SK-N-SH (cell line): ENCODE results near the gene RALY. TPM values are rescaled to one million over a fixed set of nuclear protein-coding genes. Genes with fewer than 3 reads are reported as not detected.
A peak's percentile ranks its signal among the peaks of the same experiment; 100 is the strongest.

ENCODE experiments used
- CTCF ChIA-PET: fragments of 300-600, 350-600 bp; formaldehyde crosslinking; extraction: SDS; loops from one replicate; lab custom pipeline; 2021; lab: Yijun Ruan, JAX
- POLR2A ChIA-PET: fragments of 350-600 bp; sonication (Branson Sonifier 250); formaldehyde crosslinking; extraction: SDS; loops from one replicate; lab custom pipeline; 2020; ENCODE audit warnings: antibody characterized with exemption, inconsistent platforms; lab: Yijun Ruan, JAX
- DNase-seq: peaks from one replicate; pipeline ENCODE4 v3.0.0; 2012
- H2AFZ ChIP-seq: fragments of 200-600 bp; sonication (generic); 2 replicates; pipeline ENCODE4 v1.8.1; 2016; ENCODE audit warnings: antibody characterized with exemption, mild to moderate bottlenecking, low read depth
- H3F3A ChIP-seq: fragments of 200-600 bp; sonication (generic); replicated peaks from 2 replicates; pipeline ENCODE3; 2016; ENCODE audit warnings: antibody characterized with exemption, mild to moderate bottlenecking; ENCODE audit not compliant: insufficient read depth
- H3K27ac ChIP-seq, 2 experiments: fragments of 200-500 bp in 1 of 2; fragments of 200-600 bp in 1 of 2; sonication (Bioruptor generic) in 1 of 2; sonication (generic), shearing (Covaris generic) in 1 of 2; 2 replicates each; pipeline versions ENCODE4 v1.5.1 to v1.6.1; 2014 to 2016; ENCODE audit warnings: low read depth in 2 of 2, inconsistent platforms in 1 of 2, low read length in 1 of 2, mild to moderate bottlenecking in 1 of 2, mixed read lengths in 1 of 2
- H3K27me3 ChIP-seq: fragments of 200-600 bp; sonication (generic), shearing (Covaris generic); 2 replicates; pipeline ENCODE4 v1.6.1; 2016; ENCODE audit warnings: mixed run types; ENCODE audit not compliant: insufficient read depth
- H3K36me3 ChIP-seq, 2 experiments: fragments of 200-500 bp in 1 of 2; fragments of 200-600 bp in 1 of 2; sonication (Bioruptor generic) in 1 of 2; sonication (generic) in 1 of 2; replicated peaks in 1 of 2; 2 replicates each; pipeline versions ENCODE3 to v1.5.1; 2014 to 2016; ENCODE audit warnings: low read length in 1 of 2, mild to moderate bottlenecking in 1 of 2; ENCODE audit not compliant: insufficient read depth in 2 of 2, control insufficient read depth in 1 of 2
- H3K4me1 ChIP-seq, 2 experiments: fragments of 200-500 bp in 1 of 2; fragments of 200-600 bp in 1 of 2; sonication (Bioruptor generic) in 1 of 2; sonication (generic), shearing (Covaris generic) in 1 of 2; 2 replicates each; pipeline versions ENCODE4 v1.5.1 to v1.6.1; 2014 to 2016; ENCODE audit warnings: low read depth in 1 of 2, low read length in 1 of 2, mixed run types in 1 of 2; ENCODE audit not compliant: insufficient read depth in 2 of 2, control insufficient read depth in 1 of 2
- H3K4me2 ChIP-seq: fragments of 200-600 bp; sonication (generic), shearing (Covaris generic); 2 replicates; pipeline ENCODE4 v1.6.1; 2017; ENCODE audit warnings: mixed run types
- H3K4me3 ChIP-seq, 2 experiments: fragments of 200-500 bp in 1 of 2; fragments of 200-600 bp in 1 of 2; sonication (Bioruptor generic) in 1 of 2; sonication (generic), shearing (Covaris generic) in 1 of 2; 2 replicates each; pipeline versions ENCODE4 v1.5.1 to v1.8.1; 2014 to 2016; ENCODE audit warnings: low read depth in 2 of 2, inconsistent platforms in 1 of 2, low read length in 1 of 2, mild to moderate bottlenecking in 1 of 2, mixed read lengths in 1 of 2, moderate library complexity in 1 of 2
- H3K79me2 ChIP-seq: fragments of 200-600 bp; sonication (generic); 2 replicates; pipeline ENCODE4 v1.8.1; 2017; ENCODE audit warnings: mild to moderate bottlenecking; ENCODE audit not compliant: insufficient read depth
- H3K9ac ChIP-seq: fragments of 200-600 bp; sonication (generic); 2 replicates; pipeline ENCODE4 v1.6.1; 2017; ENCODE audit warnings: mixed run types
- H3K9me2 ChIP-seq: fragments of 200-600 bp; sonication (generic); 2 replicates; pipeline ENCODE4 v1.6.1; 2017; ENCODE audit warnings: mixed run types
- H3K9me3 ChIP-seq: fragments of 200-600 bp; sonication (generic); 2 replicates; pipeline ENCODE4 v1.6.1; 2017; ENCODE audit warnings: mixed run types, mild to moderate bottlenecking, moderate library complexity
- H4K20me1 ChIP-seq: fragments of 200-600 bp; sonication (generic); 2 replicates; pipeline ENCODE4 v1.6.1; 2017; ENCODE audit warnings: mild to moderate bottlenecking, mixed run types; ENCODE audit not compliant: insufficient read depth
- EP300 ChIP-seq, 2 experiments: IDR thresholded peaks; 2 replicates each; pipeline versions ENCODE4 v1.4.0 to v1.6.1; 2012; ENCODE audit warnings: borderline replicate concordance in 1 of 2, low read depth in 1 of 2, low read length in 1 of 2
- EZH2phosphoT487 ChIP-seq: fragments of 200-600 bp; sonication (generic); IDR thresholded peaks from 2 replicates; pipeline ENCODE4 v1.6.1; 2017; ENCODE audit warnings: low read depth, mixed run types, mild to moderate bottlenecking, antibody characterized with exemption, moderate library complexity, borderline replicate concordance
- FOSL2 ChIP-seq: IDR thresholded peaks from 2 replicates; pipeline ENCODE4 v1.4.0; 2012; ENCODE audit warnings: low read depth, mild to moderate bottlenecking, moderate library complexity, borderline replicate concordance
- GATA2 ChIP-seq: sonication (generic); formaldehyde crosslinking; IDR thresholded peaks from 2 replicates; pipeline ENCODE4 v1.5.0; 2020; ENCODE audit warnings: mild to moderate bottlenecking, missing genetic modification reagents
- JUND ChIP-seq: IDR thresholded peaks from 2 replicates; pipeline ENCODE4 v1.4.0; 2012
- NRF1 ChIP-seq: IDR thresholded peaks from 2 replicates; pipeline ENCODE4 v1.6.1; 2012; ENCODE audit warnings: low read depth, mild to moderate bottlenecking, low read length
- RAD21 ChIP-seq: IDR thresholded peaks from 2 replicates; pipeline ENCODE4 v1.6.1; 2012; ENCODE audit warnings: mild to moderate bottlenecking, low read length
- RCOR1 ChIP-seq: fragments of 150-350 bp; IDR thresholded peaks from 2 replicates; pipeline ENCODE4 v1.6.1; 2017; ENCODE audit warnings: antibody characterized with exemption, low read length
- TCF12 ChIP-seq: IDR thresholded peaks from 2 replicates; pipeline ENCODE4 v1.4.0; 2012
- YY1 ChIP-seq: IDR thresholded peaks from 2 replicates; pipeline ENCODE4 v1.4.0; 2012; ENCODE audit warnings: low read depth, mild to moderate bottlenecking
- ZBTB33 ChIP-seq: IDR thresholded peaks from 2 replicates; pipeline ENCODE4 v1.4.0; 2012; ENCODE audit warnings: low read depth, borderline replicate concordance
- WGBS: methylation state at CpG from one replicate; pipeline ENCODE4 v1.1.6; 2017; ENCODE audit warnings: low lambda C conversion rate; 5-methylcytosine and 5-hydroxymethylcytosine counted together
- polyA plus RNA-seq, 3 experiments: library from polyadenylated mRNA; depleted of rRNA; stranded (reverse); fragments of >200 nt; gene quantifications; 2 replicates each; pipeline ENCODE4 v1.2.3, GENCODE V29; 2012
- TF ChIP-seq, protein P1 (sequence below): fragments of 200-600 bp; sonication (generic); IDR thresholded peaks from 2 replicates; pipeline ENCODE4 v1.6.1; 2017; ENCODE audit warnings: antibody characterized with exemption, mild to moderate bottlenecking, moderate library complexity
- TF ChIP-seq, protein P2 (sequence below): IDR thresholded peaks from 2 replicates; pipeline ENCODE4 v1.4.0; 2012; ENCODE audit warnings: low read depth

Gene RALY
- polyA plus RNA-seq, 1 of the 3 experiments (the other 2 are of a cell fraction), result 130 TPM

- TF ChIP-seq GATA2 (CRISPR knock-in tag), result 0 out of 2 replicates have a peak, but pooled peaks have one; percentile 16
- no peak for TF ChIP-seq RAD21
- TF ChIP-seq, all 33 proteins: peak for 1
- peaks cover 57% of the 10 kb centered on the region for H3K79me2 ChIP-seq
- peak overlapping the region in 1 of 2 experiments; percentile 5; a peak in 1 of 4 replicates for H3K27ac ChIP-seq
- H3K9me2 ChIP-seq, result no peaks in the 10 kb centered on the region
- peaks cover 65% of the 10 kb centered on the region for H3F3A ChIP-seq
- peaks cover 82 to 93% of the 10 kb centered on the region in 2 experiments for H3K36me3 ChIP-seq
- no peak overlapping the region for H3K9ac ChIP-seq
- no peak for DNase-seq
- no peak overlapping the region for H2AFZ ChIP-seq
- ChIA-PET CTCF (interaction anchor here (1.0 to 2.0 kb wide), 5 partner anchors 9 to 233 kb away, joined by 3 to 7 read pairs (median 6); partner anchors contain the start of gene EIF2S2), POLR2A (interaction anchor here (0.6 to 1.2 kb wide), 2 partner anchors 10 to 16 kb away, joined by 3 to 4 read pairs; partner anchors contain the start of gene EIF2S2)
- no peak overlapping the region for H3K4me3 ChIP-seq
- no peaks in the 10 kb centered on the region for H3K9me3 ChIP-seq
- peaks cover 80% of the 10 kb centered on the region for H4K20me1 ChIP-seq
- no peaks in the 10 kb centered on the region for H3K27me3 ChIP-seq
- H3K4me1 ChIP-seq, result peaks cover 0 to 3% of the 10 kb centered on the region in 2 experiments; a peak in 1 of 4 replicates
- H3K4me2 ChIP-seq, result no peak overlapping the region
Observed at GRCh38 chr20:34095825-34096224, 102.1 kb downstream of the RALY start.

DNA sequence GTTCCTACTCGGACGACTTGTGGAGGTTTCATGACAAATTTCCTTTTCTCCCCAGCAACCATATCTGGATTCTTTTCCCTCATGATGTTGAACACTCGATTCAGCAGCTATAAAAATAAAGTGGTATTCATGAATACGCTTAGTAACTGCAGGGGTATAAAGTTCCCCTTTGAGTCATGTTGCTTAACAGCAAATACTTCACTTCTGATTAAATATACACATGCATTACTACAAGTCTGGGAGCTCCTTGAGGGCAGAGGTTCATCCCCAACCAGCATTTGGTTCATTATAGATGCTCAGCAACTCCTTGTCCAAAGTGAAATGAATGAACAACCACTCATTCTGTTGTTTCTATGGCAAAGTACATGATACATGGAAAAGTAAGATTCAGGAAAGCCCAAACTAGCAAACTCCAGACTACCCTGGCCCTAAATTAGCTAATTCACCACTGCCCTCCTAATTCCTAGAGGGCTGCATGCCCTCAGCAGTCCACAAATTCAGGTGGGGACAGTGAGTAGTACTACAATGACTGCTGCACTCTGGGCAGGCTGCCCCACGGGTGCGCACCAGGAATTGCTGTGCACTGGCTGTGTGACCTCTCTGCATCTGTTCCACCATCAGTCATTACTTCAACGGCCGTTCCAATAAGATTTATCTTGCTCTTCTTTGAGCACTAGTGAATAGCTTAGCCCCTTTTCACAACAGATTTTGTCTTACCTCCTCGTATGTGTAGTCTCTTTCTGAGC is 103.2 kb downstream of the RALY start:
- Histone ChIP-seq H4K20me1 (peaks cover 91% of the 10 kb centered on the region), H3K4me2 (no peak overlapping the region), H3K9me2 (no peaks in the 10 kb centered on the region), H3K9ac (no peak overlapping the region), H3K27me3 (no peaks in the 10 kb centered on the region), H3F3A (peaks cover 58% of the 10 kb centered on the region), H3K36me3 (peaks cover 77 to 94% of the 10 kb centered on the region in 2 experiments), H3K79me2 (peaks cover 61% of the 10 kb centered on the region), H3K4me1 (peaks cover 0 to 3% of the 10 kb centered on the region in 2 experiments; a peak in 1 of 4 replicates), H3K27ac (no peak overlapping the region), H3K4me3 (no peak overlapping the region), H2AFZ (no peak overlapping the region), H3K9me3 (no peaks in the 10 kb centered on the region)
- DNase-seq, result no peak
- ChIA-PET POLR2A (interaction anchor here (0.6 to 1.2 kb wide), 2 partner anchors 9 to 15 kb away, joined by 3 to 4 read pairs; partner anchors contain the start of gene EIF2S2), CTCF (interaction anchor here (1.0 to 2.0 kb wide), 4 partner anchors 12 to 305 kb away, joined by 3 to 6 read pairs (median 4); no protein-coding TSS in a partner anchor)
- TF ChIP-seq, protein P1, sequence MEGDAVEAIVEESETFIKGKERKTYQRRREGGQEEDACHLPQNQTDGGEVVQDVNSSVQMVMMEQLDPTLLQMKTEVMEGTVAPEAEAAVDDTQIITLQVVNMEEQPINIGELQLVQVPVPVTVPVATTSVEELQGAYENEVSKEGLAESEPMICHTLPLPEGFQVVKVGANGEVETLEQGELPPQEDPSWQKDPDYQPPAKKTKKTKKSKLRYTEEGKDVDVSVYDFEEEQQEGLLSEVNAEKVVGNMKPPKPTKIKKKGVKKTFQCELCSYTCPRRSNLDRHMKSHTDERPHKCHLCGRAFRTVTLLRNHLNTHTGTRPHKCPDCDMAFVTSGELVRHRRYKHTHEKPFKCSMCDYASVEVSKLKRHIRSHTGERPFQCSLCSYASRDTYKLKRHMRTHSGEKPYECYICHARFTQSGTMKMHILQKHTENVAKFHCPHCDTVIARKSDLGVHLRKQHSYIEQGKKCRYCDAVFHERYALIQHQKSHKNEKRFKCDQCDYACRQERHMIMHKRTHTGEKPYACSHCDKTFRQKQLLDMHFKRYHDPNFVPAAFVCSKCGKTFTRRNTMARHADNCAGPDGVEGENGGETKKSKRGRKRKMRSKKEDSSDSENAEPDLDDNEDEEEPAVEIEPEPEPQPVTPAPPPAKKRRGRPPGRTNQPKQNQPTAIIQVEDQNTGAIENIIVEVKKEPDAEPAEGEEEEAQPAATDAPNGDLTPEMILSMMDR, result no peak
- no peak for TF ChIP-seq RCOR1
- 89% methylated on average over 9 of the region's 9 CpGs for WGBS

DNA sequence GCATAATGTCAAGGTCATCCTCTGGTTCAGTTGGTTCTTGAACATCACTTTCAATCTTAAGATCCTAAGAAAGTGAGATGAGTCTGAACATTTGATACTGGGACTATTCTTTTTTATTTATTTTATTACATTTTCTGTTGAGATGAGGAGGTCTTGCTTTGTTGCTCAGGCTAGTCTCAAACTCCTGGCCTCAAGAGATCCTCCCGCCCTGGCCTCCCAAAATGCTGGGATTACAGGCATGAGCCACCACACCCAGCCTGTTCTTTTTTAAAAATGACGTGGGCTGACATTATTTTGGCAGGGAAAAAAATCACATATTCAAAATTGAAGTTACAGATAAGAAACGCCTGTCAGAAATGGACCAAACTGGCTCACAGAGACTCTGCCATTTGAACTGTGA is 104.9 kb downstream of the RALY start:
- Histone ChIP-seq H3K4me2 (no peak overlapping the region), H3K4me3 (no peak overlapping the region), H3K36me3 (peaks cover 75 to 94% of the 10 kb centered on the region in 2 experiments), H3K4me1 (peaks cover 0 to 3% of the 10 kb centered on the region in 2 experiments; a peak in 1 of 4 replicates), H3K9me2 (no peaks in the 10 kb centered on the region), H4K20me1 (peaks cover 87% of the 10 kb centered on the region), H2AFZ (no peak overlapping the region), H3K9me3 (no peaks in the 10 kb centered on the region), H3F3A (peaks cover 47% of the 10 kb centered on the region), H3K27ac (no peak overlapping the region), H3K27me3 (no peaks in the 10 kb centered on the region), H3K79me2 (peaks cover 72% of the 10 kb centered on the region), H3K9ac (no peak overlapping the region)
- WGBS, result 83% methylated on average over 3 of the region's 3 CpGs
- DNase-seq, result no peak
- ChIA-PET POLR2A (no interaction called here), CTCF (no interaction called here)
- TF ChIP-seq, protein P1, result no peak
- TF ChIP-seq ZBTB33 (no peak), EP300 (IDR thresholded peaks at IDR 0.05; ENCODE audit: borderline replicate concordance in 1 of 2, low read depth in 1 of 2, low read length in 1 of 2) (no peak), NRF1 (no peak), FOSL2 (no peak), JUND (no peak), YY1 (no peak), RAD21 (no peak), TCF12 (no peak), EZH2phosphoT487 (no peak)
- TF ChIP-seq, protein P2, sequence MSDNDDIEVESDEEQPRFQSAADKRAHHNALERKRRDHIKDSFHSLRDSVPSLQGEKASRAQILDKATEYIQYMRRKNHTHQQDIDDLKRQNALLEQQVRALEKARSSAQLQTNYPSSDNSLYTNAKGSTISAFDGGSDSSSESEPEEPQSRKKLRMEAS, result no peak
